Hematopoietic multipotent progenitor cell treated with erythropoietin and hydrocortisone succinate and interleukin-3 and kit ligand, for 17 days (in vitro differentiated cells): Measurements from ENCODE around the gene UBL5.
"Not testable (repeated sequence)": the region's sequence is repeated elsewhere in the genome, so short reads cannot be mapped to it uniquely, and the experiment has no call there.

ENCODE experiments used
- DNase-seq: peaks from one replicate; pipeline ENCODE4 v3.0.0-alpha.2; 2015; ENCODE audit warnings: low spot score

Gene UBL5

DNA sequence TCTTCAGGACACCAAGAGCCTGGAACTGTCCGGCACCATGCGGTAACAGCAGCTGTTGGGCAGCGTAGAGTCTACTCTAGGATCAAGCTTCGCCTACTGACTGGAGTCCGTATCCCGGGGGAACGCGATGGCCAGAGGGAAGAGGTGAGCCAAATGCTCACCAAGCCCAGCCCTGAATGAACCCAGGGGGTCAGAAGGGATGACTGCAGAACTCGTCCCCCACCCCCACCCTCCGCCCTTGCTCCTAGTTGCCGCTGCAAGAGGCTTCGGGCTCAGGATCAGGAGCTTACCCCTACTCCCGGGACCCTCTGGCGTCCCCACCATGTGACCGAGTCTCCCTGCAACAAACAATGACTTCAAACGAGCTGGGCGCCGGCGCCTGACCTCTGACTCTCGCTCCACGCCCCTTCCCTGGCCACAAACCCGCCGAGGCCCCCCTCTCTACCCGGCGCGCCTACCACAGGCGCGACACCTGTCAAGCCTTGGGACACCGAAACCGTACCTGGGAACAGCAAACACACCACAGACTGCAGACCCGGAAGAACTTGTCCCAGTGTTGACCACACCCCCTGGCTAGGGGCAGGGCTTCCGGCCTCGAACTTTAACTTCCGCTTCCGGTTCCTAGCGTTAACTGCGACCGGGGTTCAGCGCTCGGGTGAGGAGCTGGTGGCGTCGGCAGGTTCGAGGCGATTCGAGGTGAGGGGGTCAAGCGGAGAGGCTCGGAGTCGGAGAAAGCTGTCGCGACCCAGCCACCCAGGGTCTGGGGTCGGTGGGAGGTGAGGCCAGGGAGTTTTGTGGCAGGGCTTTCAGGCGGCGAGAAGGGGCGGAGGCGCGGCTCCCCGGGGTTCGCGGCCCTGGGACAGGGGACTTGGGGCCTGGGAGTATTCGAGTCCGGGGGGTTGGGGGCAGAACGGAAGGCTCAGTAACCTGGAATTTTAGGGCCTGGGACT lies at the start of gene UBL5:
UBL5 (plus strand) TSS at position 630 of the 950 bp plus-strand sequence. CDS start 420 bp downstream, outside the sequence.
- peak; percentile 93 for DNase-seq

DNA sequence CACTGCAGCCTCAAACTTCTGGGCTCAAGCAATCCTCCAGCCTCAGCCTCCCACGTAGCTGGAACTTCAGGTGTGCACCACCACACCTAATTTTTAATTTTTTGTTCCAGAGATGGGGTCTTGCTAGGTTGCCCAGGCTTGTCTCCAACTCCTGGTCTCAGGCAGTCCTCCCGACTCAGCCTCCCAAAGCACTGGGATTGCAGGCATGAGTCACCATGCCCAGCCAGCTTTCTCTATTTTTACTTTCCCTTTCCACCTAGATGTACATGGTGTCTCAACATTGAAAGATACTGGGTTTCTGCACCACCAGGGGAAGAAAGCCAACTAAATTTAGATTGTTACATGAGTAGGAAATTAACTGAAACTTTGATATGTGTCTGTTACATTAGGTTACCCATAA lies 45.4 kb upstream of the UBL5 start:
- DNase-seq, result no peak

GRCh38 chr19:9784163-9784496 lies 43.6 kb upstream of the UBL5 start:
- not testable (repeated sequence) for DNase-seq

GRCh38 chr19:9785367-9786331 lies 42.1 kb upstream of the UBL5 start:
- peak; percentile 56 for DNase-seq

DNA sequence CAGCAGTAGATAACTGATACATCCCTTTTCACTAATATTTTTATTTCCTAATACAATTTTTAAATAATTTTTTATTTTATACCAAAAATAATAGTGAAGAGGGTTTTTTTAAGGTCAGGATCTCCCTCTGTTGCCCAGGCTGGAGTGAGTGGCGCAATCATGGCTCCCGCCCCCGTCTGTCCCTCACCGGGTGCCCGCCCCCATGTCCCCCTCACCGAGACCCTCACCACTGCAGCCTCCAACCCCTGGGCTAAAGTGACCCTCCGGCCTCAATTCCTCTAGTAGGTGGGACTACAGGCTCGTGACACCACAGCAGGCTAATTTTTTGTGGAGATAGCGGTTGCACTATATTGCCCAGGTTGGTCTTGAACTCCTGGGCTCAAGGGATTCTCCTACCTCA lies 41.4 kb upstream of the UBL5 start:
- no peak for DNase-seq

DNA sequence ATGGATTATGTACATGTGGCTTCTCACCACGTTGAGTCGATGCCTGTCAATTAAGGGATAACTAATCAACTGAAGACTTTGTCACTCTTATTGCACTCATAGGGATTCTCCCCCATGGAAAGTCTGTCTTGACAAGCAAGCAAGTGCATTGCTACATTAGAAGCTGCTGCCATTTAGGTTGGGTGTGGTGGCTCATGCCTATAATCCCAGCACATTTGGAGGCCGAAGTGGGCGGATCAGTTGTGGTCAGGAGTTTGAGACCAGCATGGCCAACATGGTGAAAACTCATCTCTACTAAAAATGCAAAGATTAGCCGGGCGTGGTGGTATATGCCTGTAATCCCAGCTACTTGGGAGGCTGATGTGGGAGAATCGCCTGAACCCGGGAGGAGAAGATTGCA lies 40.9 kb upstream of the UBL5 start:
- DNase-seq, result no peak

- DNase-seq, result not testable (repeated sequence)
Measured at GRCh38 chr19:9788604-9789003, 39.1 kb upstream of the UBL5 start.

DNA sequence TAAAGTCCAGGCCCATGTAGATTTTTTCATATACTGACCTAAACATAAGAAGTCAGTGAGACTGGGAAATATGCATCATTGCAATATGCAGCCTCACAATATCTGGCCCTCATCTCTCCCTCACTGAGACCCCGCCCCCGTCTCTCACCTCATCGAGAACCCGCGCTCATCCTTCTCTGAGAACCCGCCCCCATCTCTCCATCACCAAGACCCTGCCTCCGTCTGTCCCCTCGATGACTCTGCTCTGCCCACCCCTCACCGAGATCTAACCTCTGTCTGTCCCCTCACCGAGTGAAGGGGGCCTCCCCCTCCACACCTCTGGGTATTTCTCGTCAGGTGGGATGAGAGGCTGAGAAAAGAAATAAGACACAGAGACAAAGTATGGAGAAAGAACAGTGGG lies 38.7 kb upstream of the UBL5 start:
- DNase-seq, result no peak

GRCh38 chr19:9789579-9789978 lies 38.1 kb upstream of the UBL5 start:
- DNase-seq, result not testable (repeated sequence)

GRCh38 chr19:9791073-9791367 lies 36.7 kb upstream of the UBL5 start:
- DNase-seq, result not testable (repeated sequence)

GRCh38 chr19:9791552-9792205 lies 36.0 kb upstream of the UBL5 start:
- DNase-seq, result peak; percentile 78

GRCh38 chr19:9792206-9793070 lies 35.3 kb upstream of the UBL5 start:
- DNase-seq, result peak; percentile 65

DNA sequence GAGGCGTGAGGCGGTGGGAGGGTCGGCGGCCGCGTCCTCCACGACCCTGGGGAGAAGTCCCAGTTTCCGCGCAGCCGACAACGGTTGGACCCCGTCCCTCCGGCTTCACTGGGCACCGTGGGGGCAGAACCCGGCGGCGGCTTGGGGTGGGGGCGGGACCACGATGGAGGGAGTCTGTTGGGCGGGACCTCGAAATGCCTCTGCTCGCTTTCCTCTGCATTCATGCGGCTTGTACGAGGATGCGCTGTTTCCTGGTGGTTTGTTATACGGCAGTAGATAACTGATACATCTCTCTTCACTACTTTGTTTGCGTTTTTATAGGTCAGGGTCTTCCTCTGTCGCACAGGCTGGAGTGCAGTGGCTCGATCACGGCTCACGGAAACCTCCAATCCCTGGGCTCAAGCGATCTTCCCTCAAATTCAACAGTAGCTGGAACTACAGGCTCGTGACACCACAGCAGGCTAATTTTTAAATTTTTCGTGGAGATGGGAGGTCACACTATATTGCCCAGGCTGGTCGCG lies 34.6 kb upstream of the UBL5 start:
- no peak for DNase-seq

DNA sequence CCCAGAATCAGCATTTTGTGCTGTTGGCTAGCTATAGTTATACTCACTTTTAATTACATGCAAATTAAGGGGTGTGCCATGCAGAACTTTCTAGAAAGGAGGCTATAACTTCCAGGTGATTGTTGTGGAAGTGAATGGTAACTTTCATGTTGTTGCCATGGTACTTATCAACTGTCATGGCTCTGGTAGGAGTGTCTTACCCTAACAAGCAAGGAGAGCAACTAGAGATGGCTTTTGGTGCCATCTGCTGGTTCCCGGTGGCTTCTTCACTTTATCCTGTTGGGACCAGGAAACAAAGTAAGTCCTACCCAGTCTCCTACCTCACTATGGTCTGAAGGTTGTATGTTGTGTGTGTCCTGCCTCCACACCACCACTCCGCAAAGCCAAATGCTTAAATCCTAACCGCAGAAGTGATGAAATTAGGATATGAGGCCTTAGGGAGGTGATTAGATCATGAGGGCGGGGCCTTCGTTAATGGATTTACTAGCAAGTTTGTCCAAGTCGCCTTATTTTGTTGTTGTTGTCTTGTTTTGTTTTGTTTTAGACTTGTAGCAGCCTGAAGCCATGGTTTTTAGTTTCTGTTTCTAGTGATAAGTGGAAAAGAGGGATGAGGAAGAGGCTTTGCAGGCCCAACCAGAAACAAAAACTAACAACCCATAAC lies 31.5 kb upstream of the UBL5 start:
- DNase-seq, result peak; percentile 89

- DNase-seq, result no peak
Measured at GRCh38 chr19:9797871-9798270, 29.8 kb upstream of the UBL5 start.

DNA sequence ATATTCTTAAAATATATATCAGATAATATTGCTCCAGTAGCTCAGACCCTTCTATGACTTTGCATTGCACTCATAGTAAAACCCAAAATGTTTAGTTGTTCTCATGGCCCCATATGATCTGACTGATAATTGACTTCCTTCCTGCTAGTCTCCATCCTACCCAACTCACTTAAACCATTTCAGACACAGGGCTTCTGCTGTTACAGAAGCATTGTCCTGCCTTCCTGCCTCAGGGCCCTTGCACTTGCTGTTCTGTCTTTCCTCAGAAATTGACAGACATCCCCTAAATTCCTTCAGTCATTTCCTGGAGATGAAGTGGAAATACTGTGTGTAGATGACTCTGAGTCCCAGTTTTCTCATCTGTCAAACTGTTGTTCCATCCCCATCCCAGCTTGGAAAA lies 28.6 kb upstream of the UBL5 start:
- no peak for DNase-seq

DNA sequence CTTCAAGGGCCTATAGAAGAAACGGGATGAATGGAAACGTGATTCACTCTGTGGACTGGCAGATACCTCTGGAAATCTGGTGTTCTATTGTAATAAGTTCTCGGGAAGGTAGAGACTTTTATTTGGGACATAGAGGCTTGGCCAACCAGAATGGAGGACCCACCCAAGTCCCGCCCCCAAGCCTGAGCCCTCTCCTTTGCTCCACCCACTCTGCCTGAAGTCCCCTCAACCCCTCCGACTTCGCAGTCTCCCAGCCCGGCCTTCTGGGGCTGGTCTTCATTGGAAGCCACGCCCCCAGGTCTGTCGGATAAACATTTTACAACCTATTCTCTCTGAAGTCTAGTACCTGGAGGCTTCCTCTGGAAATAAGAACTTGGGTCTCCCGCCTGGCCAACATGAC lies 25.7 kb upstream of the UBL5 start:
- DNase-seq, result no peak

DNA sequence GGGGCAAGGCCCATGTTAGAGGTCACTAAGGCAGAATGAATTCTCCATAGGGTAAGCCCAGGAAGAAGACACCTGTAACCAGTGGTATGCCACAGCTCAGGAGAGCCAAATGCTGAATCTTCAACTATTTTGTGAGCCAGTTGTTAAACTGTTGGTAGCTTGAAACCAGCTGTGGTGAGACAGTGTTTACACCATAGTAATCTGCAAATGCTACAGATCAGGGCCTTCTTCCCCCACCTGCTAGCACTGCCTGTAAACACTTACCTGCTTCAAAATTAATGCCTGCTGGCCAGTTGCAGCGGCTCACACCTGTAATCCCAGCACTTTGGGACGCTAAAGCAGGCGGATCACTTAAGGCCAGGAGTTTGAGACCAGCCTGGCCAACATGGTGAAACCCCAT lies 20.9 kb upstream of the UBL5 start:
- no peak for DNase-seq

- no peak for DNase-seq
Measured at GRCh38 chr19:9808855-9809824, 18.6 kb upstream of the UBL5 start.
